Epithelial cell of proximal tubule (primary cell): Measurements from ENCODE around the gene ATPAF2. TPM values are rescaled to one million over a fixed set of nuclear protein-coding genes. Genes with fewer than 3 reads are reported as not detected.
A peak's percentile ranks its signal among the peaks of the same experiment; 100 is the strongest.

Experiments used
- DNase-seq: peaks from one replicate; pipeline ENCODE4 v3.0.0-alpha.2; 2011; ENCODE audit warnings: low read depth
- H3K4me3 ChIP-seq: 2 replicates; pipeline ENCODE4 v1.5.1; 2011; ENCODE audit warnings: low read depth, mild to moderate bottlenecking, low read length
- total RNA-seq: library from RNA; depleted of rRNA; stranded (reverse); fragments of >200 nt; gene quantifications from 2 replicates; pipeline ENCODE4 v1.2.3, GENCODE V29; 2015
- TF ChIP-seq, protein P1 (sequence below): conservative IDR thresholded peaks from 2 replicates; pipeline ENCODE4 v1.5.1; 2012; ENCODE audit warnings: low read depth, mild to moderate bottlenecking, low read length

ATPAF2 gene
- total RNA-seq, 1 donor from 2014 or later = 19.5 TPM

DNA sequence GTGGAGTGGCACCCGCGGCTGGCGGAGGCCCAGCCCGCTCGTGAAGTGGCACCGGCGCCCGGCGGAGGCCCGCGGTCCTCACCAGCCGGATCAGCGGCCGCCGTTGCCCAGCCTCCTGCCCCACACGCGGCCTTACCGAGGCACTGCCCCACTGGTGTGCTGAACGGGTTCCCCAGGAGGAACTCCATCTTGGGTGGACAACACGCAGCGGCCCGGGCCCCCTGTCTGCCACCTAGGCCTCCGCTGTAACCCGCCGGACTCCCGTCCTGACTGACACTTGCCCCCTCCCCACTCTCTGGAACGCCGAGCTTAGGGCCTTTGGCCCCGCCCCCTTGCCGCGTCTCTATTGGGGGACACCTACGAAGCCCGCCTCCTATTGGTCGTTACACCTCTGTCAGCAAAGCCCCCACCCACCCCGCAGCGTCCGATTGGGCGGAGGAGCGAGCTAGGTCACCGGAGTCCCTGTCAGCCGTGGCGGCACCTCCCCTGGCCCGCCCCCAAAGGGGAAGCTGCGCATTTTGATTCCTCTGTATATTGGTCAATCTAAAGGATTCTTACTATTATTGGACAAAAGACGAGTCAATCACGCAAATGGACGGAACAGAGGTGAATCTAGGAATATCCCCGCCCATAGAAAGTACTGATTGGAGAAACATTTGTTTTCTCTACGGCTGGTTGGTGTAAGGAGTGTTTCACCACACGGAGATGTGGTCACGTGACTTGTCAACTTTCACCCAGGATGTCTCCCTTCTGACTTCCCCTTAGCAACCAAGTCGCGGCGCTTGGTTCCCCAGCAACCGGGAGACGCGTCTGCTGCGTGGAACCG lies 66.6 kb downstream of the ATPAF2 start, which contains the start of the genes DRC3 and TOM1L2:
Gene DRC3, plus strand, starts transcription at position 737 of the 826 bp plus-strand sequence. CDS start 4,737 bp downstream, outside the sequence.
Gene TOM1L2, minus strand, starts transcription at position 275 of the 826 bp plus-strand sequence. Its CDS starts 87 bp downstream, at position 188.
- peak; percentile 100 for DNase-seq
- TF ChIP-seq, protein P1, sequence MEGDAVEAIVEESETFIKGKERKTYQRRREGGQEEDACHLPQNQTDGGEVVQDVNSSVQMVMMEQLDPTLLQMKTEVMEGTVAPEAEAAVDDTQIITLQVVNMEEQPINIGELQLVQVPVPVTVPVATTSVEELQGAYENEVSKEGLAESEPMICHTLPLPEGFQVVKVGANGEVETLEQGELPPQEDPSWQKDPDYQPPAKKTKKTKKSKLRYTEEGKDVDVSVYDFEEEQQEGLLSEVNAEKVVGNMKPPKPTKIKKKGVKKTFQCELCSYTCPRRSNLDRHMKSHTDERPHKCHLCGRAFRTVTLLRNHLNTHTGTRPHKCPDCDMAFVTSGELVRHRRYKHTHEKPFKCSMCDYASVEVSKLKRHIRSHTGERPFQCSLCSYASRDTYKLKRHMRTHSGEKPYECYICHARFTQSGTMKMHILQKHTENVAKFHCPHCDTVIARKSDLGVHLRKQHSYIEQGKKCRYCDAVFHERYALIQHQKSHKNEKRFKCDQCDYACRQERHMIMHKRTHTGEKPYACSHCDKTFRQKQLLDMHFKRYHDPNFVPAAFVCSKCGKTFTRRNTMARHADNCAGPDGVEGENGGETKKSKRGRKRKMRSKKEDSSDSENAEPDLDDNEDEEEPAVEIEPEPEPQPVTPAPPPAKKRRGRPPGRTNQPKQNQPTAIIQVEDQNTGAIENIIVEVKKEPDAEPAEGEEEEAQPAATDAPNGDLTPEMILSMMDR = no peak
- H3K4me3 ChIP-seq = peak within 1 kb of the TSS; percentile 81

DNA sequence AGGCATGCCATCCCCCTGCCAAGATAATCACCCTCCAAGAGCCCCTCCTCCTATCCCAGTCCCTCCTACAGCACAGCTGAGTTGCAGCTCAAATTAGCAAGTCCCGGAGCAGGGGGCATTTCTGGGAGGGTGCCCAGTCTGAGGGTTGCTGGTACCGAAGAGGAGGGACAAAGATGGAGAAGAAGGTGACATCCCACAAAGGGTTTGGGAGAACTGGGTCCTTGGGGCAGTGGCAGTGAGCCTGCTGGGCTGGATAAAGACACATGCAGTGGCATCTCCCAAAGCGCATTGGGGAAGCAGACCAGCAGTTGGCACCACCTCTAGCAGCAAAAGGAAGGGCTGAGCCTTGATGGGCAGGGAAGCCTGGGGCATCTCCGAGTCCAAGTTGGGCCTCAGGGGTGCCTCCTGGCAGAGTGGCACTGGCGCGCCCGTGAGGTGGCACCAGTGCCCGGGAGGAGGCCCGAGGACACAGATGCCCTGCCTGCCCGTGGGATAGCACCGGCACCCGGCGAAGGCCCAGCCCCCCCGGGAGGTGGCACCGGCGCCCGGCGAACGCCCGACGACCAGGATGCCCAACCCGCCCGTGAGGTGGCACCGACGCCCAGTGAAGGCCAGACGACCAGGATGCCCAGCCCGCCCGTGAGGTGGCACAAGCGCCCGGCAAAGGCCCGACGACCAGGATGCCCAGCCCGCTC lies 67.4 kb downstream of the ATPAF2 start:
- peak overlapping the region; percentile 80 for H3K4me3 ChIP-seq
- no peak for DNase-seq
- TF ChIP-seq, protein P1 = no peak

DNA sequence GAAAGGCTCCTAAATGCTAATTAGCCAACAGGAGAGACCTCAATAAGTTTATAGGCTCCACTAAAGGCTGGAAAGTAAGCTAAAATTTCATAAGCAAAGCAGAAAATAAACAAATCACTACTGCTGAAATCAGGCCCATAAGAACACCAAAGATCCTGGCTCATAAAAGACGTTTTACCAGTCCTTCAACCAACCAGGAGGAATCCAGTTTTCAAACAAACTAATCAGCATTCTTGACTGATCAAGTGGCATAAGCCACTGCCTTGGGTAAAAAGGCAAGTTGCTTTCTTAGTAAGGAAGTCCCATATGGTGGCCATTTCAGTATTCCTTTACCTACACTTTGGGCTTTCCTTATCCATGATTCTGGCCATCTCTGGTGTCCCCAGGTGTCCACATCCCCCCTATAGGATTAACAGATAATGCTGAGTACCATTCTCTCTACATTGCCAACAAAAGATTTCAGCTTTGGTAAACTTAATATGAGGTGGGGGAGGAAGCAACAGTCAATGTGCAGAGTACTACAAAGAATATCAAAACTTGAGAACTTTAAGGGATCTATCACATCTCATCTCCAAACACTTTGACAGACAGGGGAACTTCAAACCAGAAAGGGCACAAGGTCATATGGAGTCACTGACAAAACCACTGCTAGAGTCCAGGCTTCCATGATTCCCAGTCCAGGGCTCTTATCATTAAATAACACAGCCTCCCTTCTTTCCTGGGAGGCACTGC lies 68.1 kb downstream of the ATPAF2 start:
- no peak for DNase-seq
- TF ChIP-seq, protein P1 = no peak

More for the DNA sequence above, 68.1 kb downstream of the ATPAF2 start:
- peak overlapping the region; percentile 80 for H3K4me3 ChIP-seq

Other genes with a start within 250 kb of the ATPAF2 start
- gene SREBF1, start 202.2 kb downstream of the ATPAF2 start, total RNA-seq = 58.3 and 65.1 TPM in 2 replicates
- gene TOM1L2, start 66.8 kb downstream of the ATPAF2 start, total RNA-seq = 13.2 and 19.4 TPM in 2 replicates
- gene DRC3, start 66.3 kb downstream of the ATPAF2 start, total RNA-seq = 0.06 and 0.72 TPM in 2 replicates
- gene GID4, start 240 bp upstream of the ATPAF2 start, total RNA-seq = 4.8 and 7.0 TPM in 2 replicates
- gene DRG2, start 48.8 kb upstream of the ATPAF2 start, total RNA-seq = 35.3 and 57.5 TPM in 2 replicates
- gene MYO15A, start 69.6 kb upstream of the ATPAF2 start, total RNA-seq = 0.07 and 0.17 TPM in 2 replicates
- gene ALKBH5, start 144.7 kb upstream of the ATPAF2 start, total RNA-seq = 81.2 and 101 TPM in 2 replicates
- gene LLGL1, start 186.5 kb upstream of the ATPAF2 start, total RNA-seq = 46.1 and 65.3 TPM in 2 replicates
- gene FLII, start 219.6 kb upstream of the ATPAF2 start, total RNA-seq = 425 and 531 TPM in 2 replicates
- 43.1 and 48.0 TPM in 2 replicates for gene MIEF2, start 221.5 kb upstream of the ATPAF2 start, total RNA-seq